ENCODE results near the gene SOX1. TPM values are rescaled to one million over a fixed set of nuclear protein-coding genes. Genes with fewer than 3 reads are reported as not detected.

SOX1 gene
- polyA plus RNA-seq, 3 donors: not detected

DNA sequence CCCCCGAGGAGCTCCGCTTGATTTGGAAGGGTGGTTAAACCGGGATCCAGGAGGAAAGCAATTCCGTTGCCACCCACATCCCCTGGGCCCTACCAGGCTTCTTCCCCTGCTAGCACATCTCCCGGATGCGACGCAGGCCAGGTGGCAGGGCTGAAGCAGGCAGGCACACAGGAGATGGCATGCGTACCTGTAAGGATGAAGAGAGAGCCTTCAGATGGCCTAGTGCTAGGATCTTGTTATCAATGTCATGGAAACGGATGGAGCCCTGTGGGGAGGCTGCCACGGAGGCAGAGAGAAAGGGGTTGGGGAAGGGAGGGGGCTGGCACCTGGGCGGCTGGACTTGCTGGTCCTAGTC is 8.5 kb upstream of the SOX1 start:
- no peak for DNase-seq (ENCODE audit: low read depth in 3 of 3, low spot score in 2 of 3)

DNA sequence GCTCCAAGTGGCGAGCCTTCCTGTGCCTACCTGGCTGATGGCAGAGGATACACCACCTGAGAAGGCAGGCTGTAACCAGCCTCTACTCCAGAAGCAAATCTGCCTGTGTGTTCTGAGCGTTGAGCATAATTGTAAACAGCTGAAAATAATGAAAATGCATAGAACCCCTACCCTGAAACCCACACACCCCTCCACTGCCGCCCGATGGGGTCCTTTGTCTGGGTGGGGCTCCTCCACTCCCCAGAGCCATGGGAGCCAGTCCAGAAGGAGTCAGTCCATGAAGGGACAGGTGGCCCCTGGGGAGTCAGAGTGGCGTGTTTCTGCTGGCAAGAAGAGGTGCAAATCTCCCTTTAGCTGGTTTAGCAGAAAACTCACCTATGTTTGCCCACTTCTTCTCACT is 8.0 kb upstream of the SOX1 start:
- no peak for DNase-seq (ENCODE audit: low read depth in 3 of 3, low spot score in 2 of 3)

- no peak for DNase-seq (ENCODE audit: low read depth in 3 of 3, low spot score in 2 of 3)
These were observed 7.3 kb upstream of the SOX1 start for GRCh38 chr13:112059457-112060281.

GRCh38 chr13:112060282-112060830 is 6.6 kb upstream of the SOX1 start:
- no peak for DNase-seq (ENCODE audit: low read depth in 3 of 3, low spot score in 2 of 3)

DNA sequence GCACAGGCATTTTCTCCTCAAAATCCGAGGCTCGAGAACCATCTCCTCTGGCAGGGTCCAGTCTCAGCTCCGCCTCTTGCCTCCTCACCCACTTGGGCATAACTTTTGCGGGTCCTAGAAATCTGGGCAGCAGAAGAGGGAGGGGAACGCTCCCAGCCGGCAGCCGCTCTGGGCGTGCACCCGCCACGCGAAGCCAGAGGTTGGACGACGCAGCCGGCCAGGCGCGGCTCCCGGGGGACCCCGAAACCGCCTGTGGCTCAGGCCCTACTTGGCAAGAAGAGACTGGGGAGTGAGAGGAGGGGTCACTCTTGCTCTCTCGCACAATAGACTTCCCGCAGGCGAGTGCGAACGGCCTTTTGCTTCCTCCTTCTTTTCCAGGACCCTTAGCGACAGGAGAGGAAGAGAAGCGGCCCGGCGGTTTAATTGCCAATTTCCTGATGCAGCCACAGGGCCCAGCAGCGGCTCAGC is 6.0 kb upstream of the SOX1 start:
- DNase-seq (ENCODE audit: low read depth in 3 of 3, low spot score in 2 of 3): no peak

GRCh38 chr13:112061367-112062061 is 5.4 kb upstream of the SOX1 start:
- no peak for DNase-seq (ENCODE audit: low read depth in 3 of 3, low spot score in 2 of 3)

- DNase-seq (ENCODE audit: low read depth in 3 of 3, low spot score in 2 of 3): no peak
These were observed 4.8 kb upstream of the SOX1 start for GRCh38 chr13:112062072-112062567.

- no peak for DNase-seq (ENCODE audit: low read depth in 3 of 3, low spot score in 2 of 3)
These were observed 4.1 kb upstream of the SOX1 start for GRCh38 chr13:112062571-112063570.

GRCh38 chr13:112063807-112064206 is 3.1 kb upstream of the SOX1 start:
- DNase-seq (ENCODE audit: low read depth in 3 of 3, low spot score in 2 of 3): no peak

- no peak for DNase-seq (ENCODE audit: low read depth in 3 of 3, low spot score in 2 of 3)
These were observed 2.7 kb upstream of the SOX1 start for GRCh38 chr13:112064222-112064621.

DNA sequence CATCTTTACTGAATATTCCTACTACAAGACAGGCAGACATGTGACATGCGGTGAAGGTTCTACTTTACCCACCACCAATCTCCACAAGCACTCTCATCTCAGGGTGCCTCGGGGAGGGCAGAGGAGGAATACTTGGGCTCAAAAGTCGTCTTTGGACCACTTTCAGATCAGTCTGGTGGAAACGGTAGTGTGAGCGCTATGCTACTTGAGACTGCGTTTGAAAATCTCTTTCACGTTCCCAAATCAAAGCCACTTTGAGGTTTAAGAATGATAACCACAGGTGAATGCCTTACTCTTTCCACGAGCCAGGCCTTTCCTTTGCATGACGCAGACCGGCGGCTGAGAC is 1.5 kb upstream of the SOX1 start:
- DNase-seq (ENCODE audit: low read depth in 3 of 3, low spot score in 2 of 3): no peak

DNA sequence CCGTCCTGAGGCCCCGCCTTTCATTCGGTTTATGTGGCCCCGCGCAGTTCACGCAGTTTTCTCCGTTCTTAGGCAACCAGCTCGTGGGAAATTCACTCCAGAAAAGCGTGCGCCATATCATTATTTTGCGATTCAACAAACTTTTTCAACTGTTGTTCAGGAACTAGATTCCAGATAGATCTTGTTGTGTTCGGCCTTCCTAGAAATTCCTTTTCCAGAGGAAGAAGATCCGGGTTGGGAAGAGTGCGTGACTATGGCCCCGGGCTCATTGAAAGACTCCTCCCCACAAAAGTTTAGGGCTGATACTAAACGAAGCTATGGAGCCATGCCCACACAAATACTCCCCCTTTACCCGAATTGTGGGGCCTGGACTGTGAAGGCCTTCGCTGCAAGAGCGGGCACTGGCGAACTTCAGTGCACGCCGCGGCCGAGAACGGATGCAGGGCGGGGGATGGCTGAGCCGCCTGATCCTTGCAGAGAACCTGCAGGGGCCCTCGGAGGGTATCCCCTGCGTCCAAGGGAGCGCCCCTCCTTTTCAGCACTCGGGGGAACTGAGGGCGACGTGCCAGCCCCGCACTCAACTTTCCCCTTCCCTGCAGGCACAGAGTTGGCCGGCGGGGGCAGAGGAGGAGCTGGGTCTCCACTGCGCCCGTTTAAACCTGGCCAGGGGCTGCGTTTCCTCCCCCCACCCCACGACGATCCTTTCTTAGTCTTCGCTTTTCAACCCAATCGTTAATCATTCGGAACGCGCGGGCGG is 904 bp upstream of the SOX1 start:
- DNase-seq (ENCODE audit: low read depth in 3 of 3, low spot score in 2 of 3): no peak

- DNase-seq (ENCODE audit: low read depth in 3 of 3, low spot score in 2 of 3): no peak
These were observed 335 bp upstream of the SOX1 start for GRCh38 chr13:112066624-112067004.

- DNase-seq (ENCODE audit: low read depth in 3 of 3, low spot score in 2 of 3): no peak
These were observed 1.1 kb downstream of the SOX1 start for GRCh38 chr13:112067871-112068539.

DNA sequence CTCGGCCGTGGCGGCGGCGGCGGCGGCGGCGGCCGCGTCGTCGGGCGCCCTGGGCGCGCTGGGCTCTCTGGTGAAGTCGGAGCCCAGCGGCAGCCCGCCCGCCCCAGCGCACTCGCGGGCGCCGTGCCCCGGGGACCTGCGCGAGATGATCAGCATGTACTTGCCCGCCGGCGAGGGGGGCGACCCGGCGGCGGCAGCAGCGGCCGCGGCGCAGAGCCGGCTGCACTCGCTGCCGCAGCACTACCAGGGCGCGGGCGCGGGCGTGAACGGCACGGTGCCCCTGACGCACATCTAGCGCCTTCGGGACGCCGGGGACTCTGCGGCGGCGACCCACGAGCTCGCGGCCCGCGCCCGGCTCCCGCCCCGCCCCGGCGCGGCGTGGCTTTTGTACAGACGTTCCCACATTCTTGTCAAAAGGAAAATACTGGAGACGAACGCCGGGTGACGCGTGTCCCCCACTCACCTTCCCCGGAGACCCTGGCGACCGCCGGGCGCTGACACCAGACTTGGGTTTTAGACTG is 1.7 kb downstream of the SOX1 start:
- DNase-seq (ENCODE audit: low read depth in 3 of 3, low spot score in 2 of 3): no peak

- DNase-seq (ENCODE audit: low read depth in 3 of 3, low spot score in 2 of 3): no peak
These were observed 2.3 kb downstream of the SOX1 start for GRCh38 chr13:112069061-112069844.

DNA sequence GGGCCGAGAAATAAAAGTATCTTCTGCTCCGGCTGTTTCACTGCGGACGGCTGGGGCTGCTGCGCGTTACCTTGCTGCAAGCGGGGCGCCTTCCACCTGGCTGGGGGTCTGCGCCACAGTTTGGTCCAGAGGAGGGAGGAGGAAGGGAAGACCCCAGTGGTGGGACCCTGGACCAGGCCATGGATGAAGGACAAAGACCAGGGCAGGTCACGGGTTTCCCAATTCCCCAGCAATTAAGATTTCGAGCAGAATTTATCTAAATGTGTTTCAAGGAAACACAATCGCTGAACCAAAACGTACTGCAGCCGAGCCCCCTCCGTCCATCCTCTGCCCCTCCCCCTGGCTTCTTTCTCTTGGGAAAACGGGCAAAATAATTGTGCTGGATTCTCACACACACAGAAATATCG is 2.9 kb downstream of the SOX1 start:
- no peak for DNase-seq (ENCODE audit: low read depth in 3 of 3, low spot score in 2 of 3)

- no peak for DNase-seq (ENCODE audit: low read depth in 3 of 3, low spot score in 2 of 3)
These were observed 4.3 kb downstream of the SOX1 start for GRCh38 chr13:112071102-112071722.
